ENCODE data around the gene COL4A5. TPM values are rescaled to one million over a fixed set of nuclear protein-coding genes. Genes with fewer than 3 reads are reported as not detected.

The COL4A5 gene
- total and polyA plus RNA-seq, 2 of the 13 experiments (the other 11 are each of a cell fraction or from before 2014, with no cell fraction given): 39.5 to 45.5 TPM

DNA sequence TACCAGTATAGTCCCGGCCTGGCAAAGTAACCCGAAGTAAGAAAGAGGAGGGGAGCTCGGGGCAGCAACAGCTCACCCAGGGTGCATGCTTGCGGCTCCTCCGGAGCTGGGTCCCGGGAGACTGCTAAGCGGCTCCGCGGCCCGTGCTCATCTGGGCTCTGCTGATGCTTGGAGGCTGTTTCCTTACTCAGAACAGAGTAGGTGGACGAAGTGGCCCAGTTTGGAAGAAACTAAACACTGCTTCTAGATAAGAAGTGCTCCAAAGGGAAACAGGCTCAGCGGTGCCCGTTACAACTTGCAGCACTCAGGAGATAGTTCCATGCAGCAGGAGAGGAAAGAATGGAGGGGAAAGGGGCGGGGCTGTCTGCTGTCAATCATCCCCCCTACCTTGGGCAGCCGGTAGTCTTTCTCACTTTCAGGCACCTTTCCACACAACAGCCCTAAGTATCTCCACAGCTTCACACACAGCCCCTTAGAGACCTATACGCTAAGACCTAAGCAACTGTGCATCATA is 1.5 kb upstream of the COL4A5 start, which contains the start of gene COL4A6 (continued):
- TF ChIP-seq U2AF1 (optimal IDR thresholded peaks at IDR 0.05; ENCODE audit: low read depth, low read length) (no peak), KDM4B (CRISPR knock-in tag; IDR thresholded peaks at IDR 0.05) (no peak), CENPX (CRISPR knock-in tag; IDR thresholded peaks at IDR 0.05) (no peak), SAP130 (CRISPR knock-in tag; IDR thresholded peaks at IDR 0.05; ENCODE audit: low read depth) (no peak), NFIC (IDR thresholded peaks at IDR 0.05; ENCODE audit: low read length) (no peak), SYNCRIP (IDR thresholded peaks at IDR 0.05; ENCODE audit: insufficient read depth, low read depth, low read length) (no peak)
- TF ChIP-seq, protein P1, sequence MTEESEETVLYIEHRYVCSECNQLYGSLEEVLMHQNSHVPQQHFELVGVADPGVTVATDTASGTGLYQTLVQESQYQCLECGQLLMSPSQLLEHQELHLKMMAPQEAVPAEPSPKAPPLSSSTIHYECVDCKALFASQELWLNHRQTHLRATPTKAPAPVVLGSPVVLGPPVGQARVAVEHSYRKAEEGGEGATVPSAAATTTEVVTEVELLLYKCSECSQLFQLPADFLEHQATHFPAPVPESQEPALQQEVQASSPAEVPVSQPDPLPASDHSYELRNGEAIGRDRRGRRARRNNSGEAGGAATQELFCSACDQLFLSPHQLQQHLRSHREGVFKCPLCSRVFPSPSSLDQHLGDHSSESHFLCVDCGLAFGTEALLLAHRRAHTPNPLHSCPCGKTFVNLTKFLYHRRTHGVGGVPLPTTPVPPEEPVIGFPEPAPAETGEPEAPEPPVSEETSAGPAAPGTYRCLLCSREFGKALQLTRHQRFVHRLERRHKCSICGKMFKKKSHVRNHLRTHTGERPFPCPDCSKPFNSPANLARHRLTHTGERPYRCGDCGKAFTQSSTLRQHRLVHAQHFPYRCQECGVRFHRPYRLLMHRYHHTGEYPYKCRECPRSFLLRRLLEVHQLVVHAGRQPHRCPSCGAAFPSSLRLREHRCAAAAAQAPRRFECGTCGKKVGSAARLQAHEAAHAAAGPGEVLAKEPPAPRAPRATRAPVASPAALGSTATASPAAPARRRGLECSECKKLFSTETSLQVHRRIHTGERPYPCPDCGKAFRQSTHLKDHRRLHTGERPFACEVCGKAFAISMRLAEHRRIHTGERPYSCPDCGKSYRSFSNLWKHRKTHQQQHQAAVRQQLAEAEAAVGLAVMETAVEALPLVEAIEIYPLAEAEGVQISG (CRISPR knock-in tag; IDR thresholded peaks at IDR 0.05): no peak

DNA sequence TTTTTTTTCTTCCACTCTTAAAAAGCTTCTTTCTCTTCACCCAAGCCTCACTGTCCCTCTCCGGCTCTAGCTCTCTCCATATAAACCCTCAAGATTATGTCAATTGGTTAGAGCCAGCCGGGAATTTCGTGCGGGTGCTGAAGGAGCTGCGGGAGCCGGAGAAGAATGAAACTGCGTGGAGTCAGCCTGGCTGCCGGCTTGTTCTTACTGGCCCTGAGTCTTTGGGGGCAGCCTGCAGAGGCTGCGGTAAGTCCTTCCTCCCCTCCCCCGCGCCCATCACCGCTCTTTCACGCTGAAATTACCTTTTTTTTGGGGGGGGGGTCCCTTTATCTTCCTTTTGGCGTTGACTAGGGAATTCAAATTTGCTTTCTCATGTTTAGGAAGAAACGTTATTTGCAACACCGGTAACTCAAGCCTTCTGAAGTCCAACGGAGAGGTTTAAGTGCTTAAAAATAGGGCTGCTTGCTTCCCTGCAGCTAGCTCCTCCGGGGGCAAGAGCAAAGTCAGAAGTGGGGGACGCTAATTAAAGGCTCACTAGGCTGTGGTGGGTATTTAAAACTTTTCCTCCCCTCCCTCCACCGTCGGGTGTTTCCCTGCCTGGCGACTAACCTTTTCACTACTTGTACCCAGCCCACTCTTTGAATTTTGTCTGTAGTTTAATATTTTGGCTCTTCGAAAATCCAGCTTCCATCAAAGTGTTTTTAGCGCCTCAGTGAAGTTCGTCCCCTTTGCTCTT is 491 bp downstream of the COL4A5 start:
- DNase-seq (ENCODE audit: low spot score): no peak
- intact Hi-C loops (cut with micrococcal nuclease; ENCODE audit: unreplicated experiment): loop anchor here (5.0 to 10.0 kb wide), 4 partner anchors 77 to 195 kb away; no protein-coding TSS in a partner anchor
- in situ Hi-C loops (cut with HindIII; ENCODE audit: extremely low pct_ligation_motif_present, low pct_unique_long_range_greater_than_20kb): no loop called here
- Histone ChIP-seq H3K4me1 (ENCODE audit: insufficient read depth, low read length) (peaks cover 17% of the 10 kb centered on the region; the same call in 1 of the 2 replicates), H3K4me2 (ENCODE audit: low read depth, low read length) (peak overlapping the region; percentile 92), H3K9ac (ENCODE audit: insufficient read depth, low read depth, low read length) (peak overlapping the region; percentile 75), H3K27ac (ENCODE audit: extremely low read length, insufficient read depth, low read length) (peak overlapping the region; percentile 69), H3K27me3 (ENCODE audit: control insufficient read depth in 1 of 2, insufficient read depth in 2 of 2, low read length in 2 of 2) (no peaks in the 10 kb centered on the region; a peak in 1 of 5 replicates), H3K79me2 (ENCODE audit: insufficient read depth, low read length) (peaks cover 19% of the 10 kb centered on the region), H4K20me1 (ENCODE audit: insufficient read depth, low read length) (no peaks in the 10 kb centered on the region), H2AFZ (ENCODE audit: low read length) (peak overlapping the region; percentile 83), H3K36me3 (replicated peaks in 1 of 2; ENCODE audit: control insufficient read depth in 1 of 2, insufficient read depth in 2 of 2, low read length in 2 of 2) (no peaks in the 10 kb centered on the region), H3K4me3 (replicated peaks in 1 of 3; ENCODE audit: insufficient read depth in 1 of 3, low read depth in 2 of 3, low read length in 3 of 3) (peak overlapping the region; percentile 69 to 77 (median 72)), H3K9me3 (ENCODE audit: low read length) (no peaks in the 10 kb centered on the region)
- FAIRE-seq: no peak
- ATAC-seq: peak; percentile 54
- BruUV-seq (replicated peaks): TSS peak; percentile 74
- under 1% methylated on average over 20 of the region's 25 CpGs for WGBS (ENCODE audit: low lambda C conversion rate)
- CTCF ChIA-PET (ENCODE audit: low intra/inter-chr PET ratio, low total read pairs): no interaction called here
- POLR2A ChIA-PET: interaction anchor here (1.0 to 1.2 kb wide), 2 partner anchors 76 to 141 kb away, joined by 3 to 4 read pairs; no protein-coding TSS in a partner anchor
- no peak for TF ChIP-seq SP140L (CRISPR knock-in tag; IDR thresholded peaks at IDR 0.05; ENCODE audit: borderline replicate concordance)
- TF ChIP-seq, protein P2, sequence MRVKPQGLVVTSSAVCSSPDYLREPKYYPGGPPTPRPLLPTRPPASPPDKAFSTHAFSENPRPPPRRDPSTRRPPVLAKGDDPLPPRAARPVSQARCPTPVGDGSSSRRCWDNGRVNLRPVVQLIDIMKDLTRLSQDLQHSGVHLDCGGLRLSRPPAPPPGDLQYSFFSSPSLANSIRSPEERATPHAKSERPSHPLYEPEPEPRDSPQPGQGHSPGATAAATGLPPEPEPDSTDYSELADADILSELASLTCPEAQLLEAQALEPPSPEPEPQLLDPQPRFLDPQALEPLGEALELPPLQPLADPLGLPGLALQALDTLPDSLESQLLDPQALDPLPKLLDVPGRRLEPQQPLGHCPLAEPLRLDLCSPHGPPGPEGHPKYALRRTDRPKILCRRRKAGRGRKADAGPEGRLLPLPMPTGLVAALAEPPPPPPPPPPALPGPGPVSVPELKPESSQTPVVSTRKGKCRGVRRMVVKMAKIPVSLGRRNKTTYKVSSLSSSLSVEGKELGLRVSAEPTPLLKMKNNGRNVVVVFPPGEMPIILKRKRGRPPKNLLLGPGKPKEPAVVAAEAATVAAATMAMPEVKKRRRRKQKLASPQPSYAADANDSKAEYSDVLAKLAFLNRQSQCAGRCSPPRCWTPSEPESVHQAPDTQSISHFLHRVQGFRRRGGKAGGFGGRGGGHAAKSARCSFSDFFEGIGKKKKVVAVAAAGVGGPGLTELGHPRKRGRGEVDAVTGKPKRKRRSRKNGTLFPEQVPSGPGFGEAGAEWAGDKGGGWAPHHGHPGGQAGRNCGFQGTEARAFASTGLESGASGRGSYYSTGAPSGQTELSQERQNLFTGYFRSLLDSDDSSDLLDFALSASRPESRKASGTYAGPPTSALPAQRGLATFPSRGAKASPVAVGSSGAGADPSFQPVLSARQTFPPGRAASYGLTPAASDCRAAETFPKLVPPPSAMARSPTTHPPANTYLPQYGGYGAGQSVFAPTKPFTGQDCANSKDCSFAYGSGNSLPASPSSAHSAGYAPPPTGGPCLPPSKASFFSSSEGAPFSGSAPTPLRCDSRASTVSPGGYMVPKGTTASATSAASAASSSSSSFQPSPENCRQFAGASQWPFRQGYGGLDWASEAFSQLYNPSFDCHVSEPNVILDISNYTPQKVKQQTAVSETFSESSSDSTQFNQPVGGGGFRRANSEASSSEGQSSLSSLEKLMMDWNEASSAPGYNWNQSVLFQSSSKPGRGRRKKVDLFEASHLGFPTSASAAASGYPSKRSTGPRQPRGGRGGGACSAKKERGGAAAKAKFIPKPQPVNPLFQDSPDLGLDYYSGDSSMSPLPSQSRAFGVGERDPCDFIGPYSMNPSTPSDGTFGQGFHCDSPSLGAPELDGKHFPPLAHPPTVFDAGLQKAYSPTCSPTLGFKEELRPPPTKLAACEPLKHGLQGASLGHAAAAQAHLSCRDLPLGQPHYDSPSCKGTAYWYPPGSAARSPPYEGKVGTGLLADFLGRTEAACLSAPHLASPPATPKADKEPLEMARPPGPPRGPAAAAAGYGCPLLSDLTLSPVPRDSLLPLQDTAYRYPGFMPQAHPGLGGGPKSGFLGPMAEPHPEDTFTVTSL (CRISPR knock-in tag; IDR thresholded peaks at IDR 0.05; ENCODE audit: borderline replicate concordance): no peak
- no peak for TF ChIP-seq TARDBP (CRISPR knock-in tag; IDR thresholded peaks at IDR 0.05)
- no peak for TF ChIP-seq ZBTB3 (CRISPR knock-in tag; IDR thresholded peaks at IDR 0.05; ENCODE audit: borderline replicate concordance, low read depth)
- TF ChIP-seq IRX3 (CRISPR knock-in tag; IDR thresholded peaks at IDR 0.05; ENCODE audit: borderline replicate concordance, low read depth): no peak
- TF ChIP-seq POLR2G (IDR thresholded peaks at IDR 0.05; ENCODE audit: low read depth, low read length): 0 out of 2 replicates have a peak, but pooled peaks have one; percentile 27
- no peak for TF ChIP-seq ZNF598 (CRISPR knock-in tag; IDR thresholded peaks at IDR 0.05; ENCODE audit: borderline replicate concordance)

Measured in HepG2 (cell line).